NCI-H2081 treated with DMSO at 0.1 percent for 48 hours (cell line): Measurements from ENCODE around the gene SENP7.
"Not testable (repeated sequence)": the region's sequence is repeated elsewhere in the genome, so short reads cannot be mapped to it uniquely, and the experiment has no call there.

Experiments
- DNase-seq: peaks from one replicate; lab custom pipeline; 2025; lab: John Stamatoyannopoulos, UW

Gene SENP7

DNA sequence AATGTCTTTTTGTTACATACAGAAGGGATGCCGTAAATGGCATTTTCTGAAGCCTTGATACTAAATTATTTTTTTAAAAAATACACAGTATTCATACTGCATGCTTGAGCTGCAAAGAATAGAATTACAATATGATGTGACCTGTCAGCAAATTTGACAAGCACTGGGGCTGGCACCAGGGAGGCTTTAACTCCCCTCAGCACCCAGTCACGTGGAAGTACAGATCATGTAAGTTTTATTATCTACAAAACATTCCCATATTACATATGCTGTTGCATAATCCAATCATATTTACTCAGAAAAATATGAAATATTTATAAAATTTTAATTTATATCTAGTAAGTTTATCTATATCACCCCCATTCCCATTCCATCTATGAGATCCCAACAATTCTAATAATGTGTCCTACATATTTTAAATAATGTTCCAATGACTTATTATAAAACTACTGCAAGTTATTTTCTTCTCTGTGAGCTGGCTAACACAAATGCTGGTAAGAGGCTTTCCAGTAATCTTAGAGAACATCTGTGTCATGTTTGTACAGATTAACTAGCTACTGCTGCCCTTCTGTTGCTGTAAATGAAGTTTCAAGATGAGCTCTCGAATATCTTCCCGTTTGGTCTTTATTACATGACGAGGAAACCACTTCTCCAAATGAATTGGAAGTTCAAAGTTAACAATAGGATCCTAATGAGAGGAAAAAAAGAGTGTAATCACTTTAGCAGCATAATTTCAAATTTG is 187.4 kb downstream of the SENP7 start:
- DNase-seq = no peak

- no peak for DNase-seq
Observed at GRCh38 chr3:101320475-101320874, 192.5 kb downstream of the SENP7 start, which contains the start of gene IMPG2. Gene IMPG2 (minus strand): TSS chr3:101320575. CDS start chr3:101320372, 203 bp downstream.

DNA sequence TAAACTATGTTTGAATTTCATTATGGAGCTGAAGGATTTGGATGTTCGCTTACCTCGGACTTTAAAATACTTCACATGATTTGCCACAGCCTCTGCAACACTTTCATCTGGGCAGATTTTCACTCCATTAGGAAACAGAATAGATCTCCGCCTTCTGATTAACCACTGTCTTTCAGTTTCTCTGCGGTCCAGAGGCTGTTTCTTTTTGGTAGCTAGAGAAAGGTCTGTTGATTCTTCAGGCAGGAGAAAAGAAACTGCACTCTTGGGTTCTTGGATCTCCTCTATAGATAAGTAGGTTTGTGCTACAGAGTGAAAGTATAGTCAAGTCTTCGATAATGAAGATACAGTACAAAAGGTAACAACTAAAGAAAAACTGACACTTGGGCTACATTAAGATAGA is 193.5 kb downstream of the SENP7 start:
- no peak for DNase-seq

GRCh38 chr3:101312545-101312944 is 200.5 kb downstream of the SENP7 start:
- DNase-seq = no peak

DNA sequence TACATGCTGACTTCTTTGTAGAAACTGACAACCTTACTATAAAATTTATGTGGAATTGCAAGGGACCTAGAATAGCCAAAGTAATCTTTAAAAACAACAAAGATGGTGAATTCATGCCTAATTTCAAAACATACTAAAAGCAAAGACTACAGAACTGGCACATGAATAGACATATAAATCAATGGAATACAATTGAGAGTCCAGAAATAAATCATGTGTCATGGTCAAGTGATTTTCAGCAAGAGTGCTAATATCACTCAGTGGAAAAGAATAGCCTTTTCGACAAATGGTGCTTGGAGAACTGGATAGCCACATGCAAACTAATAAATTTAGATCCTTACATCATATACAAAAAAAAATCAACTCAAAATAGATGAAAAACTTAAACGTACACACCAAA is 201.3 kb downstream of the SENP7 start:
- DNase-seq = no peak

DNA sequence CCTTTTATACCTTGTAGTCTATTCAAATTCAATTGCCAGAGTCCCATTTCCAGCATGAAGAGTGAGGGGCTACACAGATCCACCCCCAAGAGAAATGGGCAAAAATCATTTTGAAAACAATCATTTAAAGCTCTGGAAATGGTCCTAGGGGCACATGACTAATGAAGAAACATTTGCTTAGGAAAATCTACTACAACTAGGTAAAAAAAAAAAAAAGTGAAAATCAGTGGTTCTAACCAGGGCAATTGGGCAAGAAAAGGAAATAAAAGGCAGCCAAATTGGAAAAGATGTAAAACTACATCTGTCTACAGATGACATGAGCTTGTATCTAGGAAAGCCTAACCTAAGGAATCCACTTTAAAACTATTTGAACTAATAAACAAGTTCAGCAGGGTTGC is 202.0 kb downstream of the SENP7 start:
- no peak for DNase-seq

- DNase-seq = not testable (repeated sequence)
Observed at GRCh38 chr3:101308147-101308772, 204.8 kb downstream of the SENP7 start.

DNA sequence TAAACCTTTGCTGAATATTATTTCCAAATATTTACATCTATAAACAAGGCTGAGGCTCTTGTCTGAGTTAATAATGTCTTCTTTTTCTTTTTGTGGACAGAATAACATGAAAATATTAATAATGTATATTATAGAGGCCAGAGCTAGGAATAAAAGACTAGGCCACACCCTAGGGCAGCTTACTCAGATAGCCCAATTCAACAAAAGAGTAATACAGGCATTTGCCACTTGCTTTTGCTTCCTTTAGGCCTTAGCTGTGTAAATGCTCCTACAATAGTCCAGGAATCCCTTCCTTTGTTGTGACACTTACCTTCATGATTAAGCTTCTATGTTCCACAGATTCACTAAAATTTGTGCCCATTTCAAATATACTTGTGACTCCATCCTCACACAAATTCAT is 209.2 kb downstream of the SENP7 start:
- no peak for DNase-seq

DNA sequence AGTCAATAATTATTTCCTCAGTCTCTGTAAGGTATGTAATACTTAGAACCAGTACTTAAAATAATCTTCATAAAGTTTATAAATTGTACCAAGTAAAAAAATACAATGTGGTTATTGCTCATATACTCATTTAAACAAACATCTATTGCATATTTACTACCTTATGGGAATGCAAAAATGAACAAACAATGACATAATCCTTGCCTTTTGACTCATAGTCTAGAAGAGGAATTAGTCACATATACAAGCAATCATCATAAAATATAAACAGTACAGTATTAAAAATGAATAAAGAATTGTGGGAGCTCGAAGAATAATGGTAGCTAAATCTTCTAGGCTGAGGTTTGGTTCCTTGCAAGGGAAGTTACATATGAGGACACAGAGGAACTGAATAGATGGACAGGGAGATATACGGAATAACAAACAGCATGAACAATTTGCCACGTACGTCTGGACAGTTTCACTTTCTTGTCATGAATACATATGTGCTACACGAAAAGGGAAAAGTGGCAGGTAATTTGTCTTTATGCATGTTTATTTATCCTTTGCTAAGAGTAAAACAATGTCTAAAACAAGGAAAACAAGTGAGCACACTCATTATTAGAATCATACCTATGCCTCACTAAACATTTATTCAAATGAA is 209.8 kb downstream of the SENP7 start:
- DNase-seq = no peak

GRCh38 chr3:101300073-101300472 is 212.9 kb downstream of the SENP7 start:
- DNase-seq = no peak

GRCh38 chr3:101292027-101292426 is 221.0 kb downstream of the SENP7 start:
- no peak for DNase-seq

DNA sequence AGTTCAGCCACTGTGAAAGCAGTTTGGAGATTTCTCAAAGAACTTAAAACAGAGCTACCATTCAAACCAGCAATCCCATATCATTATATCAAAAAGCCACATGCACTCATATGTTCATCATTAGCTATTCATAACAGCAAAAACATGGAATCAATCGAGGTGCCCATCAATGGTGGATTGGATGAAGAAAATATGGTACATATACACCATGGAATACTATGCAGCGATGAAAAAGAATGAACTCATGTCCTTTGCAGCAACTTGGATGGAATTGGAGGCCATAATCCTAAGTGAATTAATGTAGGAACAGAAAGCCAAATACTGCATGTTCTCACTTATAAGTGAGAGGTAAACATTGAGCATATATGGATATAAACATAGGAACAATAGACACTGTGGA is 224.7 kb downstream of the SENP7 start:
- no peak for DNase-seq

DNA sequence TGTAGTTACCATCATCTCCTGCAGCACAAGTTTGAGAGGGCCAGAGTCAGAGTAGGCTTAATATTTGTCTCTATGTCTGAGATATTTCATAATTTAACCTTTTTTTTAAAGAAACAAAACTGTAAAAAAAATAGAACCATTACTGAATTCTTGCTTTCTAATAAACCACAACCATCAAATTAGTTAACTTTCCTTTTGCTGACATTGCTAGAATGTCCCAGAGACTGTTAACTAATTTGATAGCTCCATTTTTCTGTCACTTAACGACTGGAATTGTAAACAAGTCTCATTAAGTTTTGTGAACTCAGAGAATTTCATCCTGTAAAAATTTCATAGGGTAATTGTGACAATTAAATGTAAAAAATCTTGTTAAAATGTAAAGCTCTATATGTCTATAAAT is 228.3 kb downstream of the SENP7 start:
- DNase-seq = no peak

- DNase-seq = no peak
Observed at GRCh38 chr3:101281521-101282030, 231.4 kb downstream of the SENP7 start.

DNA sequence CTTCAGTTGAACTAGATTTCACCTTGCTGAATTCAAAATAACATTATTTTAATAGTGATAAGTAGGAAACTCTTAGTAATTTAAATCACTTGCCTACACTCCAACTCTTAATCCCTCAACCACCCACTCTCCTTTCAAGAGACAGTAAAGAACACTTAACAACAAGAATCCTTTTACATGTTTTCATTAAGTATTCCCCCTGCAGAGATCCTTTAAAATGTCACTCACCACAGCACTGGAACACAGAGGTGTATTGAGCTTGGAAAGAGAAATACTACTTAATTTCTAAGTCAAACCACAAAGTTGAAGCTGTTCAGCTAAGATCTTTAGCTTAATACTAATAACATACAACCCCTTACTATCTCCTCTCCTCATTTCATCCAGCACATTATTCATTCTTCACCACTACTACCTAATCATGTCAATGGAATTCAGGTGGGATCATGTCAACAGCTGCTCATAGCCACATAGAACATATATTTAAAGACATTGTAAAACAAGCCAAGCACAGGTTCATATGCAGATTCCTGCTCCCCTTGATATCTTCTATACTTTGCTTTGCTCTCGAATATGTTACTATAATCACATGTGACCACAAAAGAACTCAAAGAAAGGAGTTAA is 233.1 kb downstream of the SENP7 start:
- DNase-seq = no peak

GRCh38 chr3:101279162-101279561 is 233.8 kb downstream of the SENP7 start:
- no peak for DNase-seq

DNA sequence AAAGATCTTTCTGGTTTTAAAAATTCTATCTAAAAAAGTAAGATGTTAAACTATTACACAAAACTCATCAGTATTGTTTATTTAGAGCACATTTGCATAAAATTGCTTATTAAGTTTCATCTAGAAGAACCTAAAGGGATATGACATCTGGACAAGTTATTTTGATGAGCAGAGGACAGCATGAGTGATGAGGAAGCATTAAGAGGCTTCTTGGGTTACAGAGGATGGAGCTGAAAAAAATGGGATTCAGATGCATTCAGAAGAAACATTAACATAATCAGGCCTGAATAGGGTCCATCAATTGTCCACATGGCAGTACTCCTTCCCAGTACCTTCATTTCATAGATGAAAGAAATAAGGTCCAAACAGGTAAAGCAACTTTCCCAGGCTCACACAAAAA is 234.3 kb downstream of the SENP7 start:
- DNase-seq = no peak
